ENCODE results near the gene FGFR3. TPM values are rescaled to one million over a fixed set of nuclear protein-coding genes. Genes with fewer than 3 reads are reported as not detected.
A peak's percentile ranks its signal among the peaks of the same experiment; 100 is the strongest.

FGFR3 gene
- total and polyA plus RNA-seq, 9 of the 15 experiments (the other 6 are each of a cell fraction or from before 2014, with no cell fraction given) = 1.2 to 60.4 (median 12.7) TPM

- TF ChIP-seq PATZ1 (CRISPR knock-in tag; IDR thresholded peaks at IDR 0.05; ENCODE audit: borderline replicate concordance) (no peak), ZBTB33 (CRISPR knock-in tag; IDR thresholded peaks at IDR 0.05) (peak; percentile 19; the same call in 1 of the 2 replicates), MXI1 (IDR thresholded peaks at IDR 0.05; ENCODE audit: low read depth, low read length) (no peak), STAG1 (CRISPR knock-in tag; IDR thresholded peaks at IDR 0.05; ENCODE audit: borderline replicate concordance) (0 out of 2 replicates have a peak, but pooled peaks have one; percentile 18), ZBTB7A (IDR thresholded peaks at IDR 0.05; ENCODE audit: borderline replicate concordance, control insufficient read depth, low read depth, low read length) (no peak), FIP1L1 (IDR thresholded peaks at IDR 0.05; ENCODE audit: low read depth, low read length, poor library complexity, severe bottlenecking) (peak; percentile 7)
Observed at GRCh38 chr4:1805493-1806222, 12.6 kb downstream of the FGFR3 start (continued).
